WTC11 (cell line): ENCODE results near the gene EPN2. TPM values are rescaled to one million over a fixed set of nuclear protein-coding genes. Genes with fewer than 3 reads are reported as not detected.

Source experiments
- ATAC-seq: fragments of 200-7000 bp; cut with Tn5 transposase; 2 replicates; pipeline ENCODE4 v1.10.0; 2021; ENCODE audit warnings: mild to moderate bottlenecking, moderate library complexity
- CTCF ChIA-PET: fragments of 300-600 bp; sonication (Branson Sonifier 250); formaldehyde crosslinking; loops from one replicate; lab custom pipeline; 2021; ENCODE audit warnings: antibody characterized with exemption; lab: Charles Lee
- POLR2A ChIA-PET: fragments of 350-600 bp; sonication (Branson Sonifier 250); formaldehyde crosslinking; loops from one replicate; lab custom pipeline; 2021; ENCODE audit warnings: antibody characterized with exemption; lab: Charles Lee
- DNase-seq: peaks from one replicate; pipeline ENCODE4 v3.0.0; 2021; ENCODE audit warnings: low spot score
- H3K27ac Mint-ChIP-seq: 2 replicates; pipeline ENCODE4 v1.8.0; 2021; ENCODE audit warnings: mixed read lengths
- H3K27me3 Mint-ChIP-seq: 2 replicates; pipeline ENCODE4 v1.8.0; 2021; ENCODE audit warnings: low read depth, mild to moderate bottlenecking, moderate library complexity, mixed read lengths
- H3K36me3 Mint-ChIP-seq: 2 replicates; pipeline ENCODE4 v1.8.0; 2021; ENCODE audit warnings: mixed read lengths
- H3K4me1 Mint-ChIP-seq: 2 replicates; pipeline ENCODE4 v1.8.0; 2022; ENCODE audit warnings: mixed read lengths
- H3K4me3 Mint-ChIP-seq: 2 replicates; pipeline ENCODE4 v1.8.0; 2021; ENCODE audit warnings: mild to moderate bottlenecking, moderate library complexity, mixed read lengths
- H3K9me3 Mint-ChIP-seq: 2 replicates; pipeline ENCODE4 v1.8.0; 2021; ENCODE audit warnings: mixed read lengths
- ATF1 ChIP-seq: sonication (generic); formaldehyde crosslinking; IDR thresholded peaks from 2 replicates; pipeline ENCODE4 v1.8.1; 2023; ENCODE audit warnings: mild to moderate bottlenecking, moderate library complexity, missing genetic modification reagents
- ATF6 ChIP-seq: sonication (generic); formaldehyde crosslinking; IDR thresholded peaks from 2 replicates; pipeline ENCODE4 v1.8.1; 2023; ENCODE audit warnings: mild to moderate bottlenecking, missing genetic modification reagents
- CREB1 ChIP-seq: sonication (generic); formaldehyde crosslinking; IDR thresholded peaks from 2 replicates; pipeline ENCODE4 v1.8.0; 2023; ENCODE audit warnings: mild to moderate bottlenecking, missing genetic modification reagents
- FOXK1 ChIP-seq: sonication (generic); formaldehyde crosslinking; IDR thresholded peaks from 2 replicates; pipeline ENCODE4 v1.8.0; 2022; ENCODE audit warnings: mild to moderate bottlenecking, moderate library complexity, missing genetic modification reagents
- GABPB1 ChIP-seq: sonication (generic); formaldehyde crosslinking; IDR thresholded peaks from 2 replicates; pipeline ENCODE4 v1.8.1; 2023; ENCODE audit warnings: mild to moderate bottlenecking, missing genetic modification reagents
- KAT7 ChIP-seq: sonication (generic); formaldehyde crosslinking; IDR thresholded peaks from 2 replicates; pipeline ENCODE4 v1.8.1; 2023; ENCODE audit warnings: missing genetic modification reagents, mild to moderate bottlenecking, borderline replicate concordance
- NR1H2 ChIP-seq: sonication (generic); formaldehyde crosslinking; IDR thresholded peaks from 2 replicates; pipeline ENCODE4 v1.9.0; 2021; ENCODE audit warnings: mild to moderate bottlenecking, moderate library complexity, missing genetic modification reagents
- SMAD3 ChIP-seq: sonication (generic); formaldehyde crosslinking; IDR thresholded peaks from 2 replicates; pipeline ENCODE4 v1.8.0; 2022; ENCODE audit warnings: missing genetic modification reagents, mild to moderate bottlenecking, borderline replicate concordance
- SOX15 ChIP-seq: fragments of 250-450 bp; sonication (Bioruptor Pico); IDR thresholded peaks from 2 replicates; pipeline ENCODE4 v1.9.0; 2021; ENCODE audit warnings: mild to moderate bottlenecking
- TCF7 ChIP-seq: sonication (generic); formaldehyde crosslinking; IDR thresholded peaks from 2 replicates; pipeline ENCODE4 v1.8.0; 2022; ENCODE audit warnings: mild to moderate bottlenecking, low read depth, missing genetic modification reagents, moderate library complexity
- ZMAT4 ChIP-seq: fragments of 250-450 bp; sonication (Bioruptor Pico); IDR thresholded peaks from 2 replicates; pipeline ENCODE4 v1.9.0; 2021; ENCODE audit warnings: mild to moderate bottlenecking
- ZNF263 ChIP-seq: sonication (generic); formaldehyde crosslinking; IDR thresholded peaks from 2 replicates; pipeline ENCODE4 v1.8.1; 2022; ENCODE audit warnings: low read depth, mild to moderate bottlenecking, moderate library complexity, missing genetic modification reagents
- ZNF317 ChIP-seq: sonication (generic); formaldehyde crosslinking; IDR thresholded peaks from 2 replicates; pipeline ENCODE4 v1.8.1; 2023; ENCODE audit warnings: low read depth, mild to moderate bottlenecking, moderate library complexity, missing genetic modification reagents, borderline replicate concordance
- ZNF512 ChIP-seq: sonication (generic); formaldehyde crosslinking; IDR thresholded peaks from 2 replicates; pipeline ENCODE4 v1.8.1; 2022; ENCODE audit warnings: missing genetic modification reagents, borderline replicate concordance
- ZNF532 ChIP-seq: fragments of 250-450 bp; sonication (Bioruptor Pico); IDR thresholded peaks from 2 replicates; pipeline ENCODE4 v1.9.0; 2021; ENCODE audit warnings: mild to moderate bottlenecking, borderline replicate concordance
- total RNA-seq: library from RNA; stranded (reverse); gene quantifications from 3 replicates; pipeline ENCODE4 v1.2.3, GENCODE V29; 2021

Gene EPN2
- total RNA-seq, 1 experiment from 2014 or later = 48.8 TPM

GRCh38 chr17:19261426-19261825 lies 24.3 kb downstream of the EPN2 start (continued):
- no peak for TF ChIP-seq NR1H2 (CRISPR knock-in tag)
- no peak for TF ChIP-seq FOXK1 (CRISPR knock-in tag)
- no peak for TF ChIP-seq KAT7 (CRISPR knock-in tag)

GRCh38 chr17:19262650-19263631 lies 25.8 kb downstream of the EPN2 start:
- H3K4me1 Mint-ChIP-seq = peaks cover 27% of the 10 kb centered on the region
- DNase-seq (no peak), ATAC-seq (no peak)
- H3K4me3 Mint-ChIP-seq = no peak overlapping the region
- H3K27ac Mint-ChIP-seq = peak overlapping the region; percentile 6
- H3K36me3 Mint-ChIP-seq = 0 out of 2 replicates have a peak, but pooled peaks cover 2% of the 10 kb centered on the region
- ChIA-PET POLR2A (interaction anchor here (0.7 kb wide), 1 partner anchor 9 kb away, joined by 8 read pairs; no protein-coding TSS in a partner anchor), CTCF (interaction anchor here (1.9 kb wide), 1 partner anchor 75 kb away, joined by 6 read pairs; no protein-coding TSS in a partner anchor)
- no peaks in the 10 kb centered on the region for H3K27me3 Mint-ChIP-seq
- no peaks in the 10 kb centered on the region for H3K9me3 Mint-ChIP-seq
- TF ChIP-seq ATF1 (CRISPR knock-in tag) (no peak), ZNF317 (CRISPR knock-in tag) (no peak), TCF7 (CRISPR knock-in tag) (no peak), CREB1 (CRISPR knock-in tag) (no peak), ATF6 (CRISPR knock-in tag) (no peak), ZNF512 (CRISPR knock-in tag) (no peak), KAT7 (CRISPR knock-in tag) (no peak)

- H3K27ac Mint-ChIP-seq = peak overlapping the region; percentile 10; the same call in 1 of the 2 replicates
- H3K27me3 Mint-ChIP-seq = no peaks in the 10 kb centered on the region
- H3K4me1 Mint-ChIP-seq = peaks cover 29% of the 10 kb centered on the region
- DNase-seq (no peak), ATAC-seq (no peak)
- POLR2A ChIA-PET = interaction anchor here (0.7 kb wide), 1 partner anchor 9 kb away, joined by 8 read pairs; no protein-coding TSS in a partner anchor
- no peak overlapping the region for H3K4me3 Mint-ChIP-seq
- H3K36me3 Mint-ChIP-seq = 0 out of 2 replicates have a peak, but pooled peaks cover 2% of the 10 kb centered on the region
- TF ChIP-seq ZNF317 (CRISPR knock-in tag) = no peak
- TF ChIP-seq ZMAT4 (CRISPR knock-in tag) = no peak
- no peak for TF ChIP-seq ZNF263 (CRISPR knock-in tag)
- TF ChIP-seq ZNF532 (CRISPR knock-in tag) = no peak
- TF ChIP-seq SOX15 = no peak
- no peak for TF ChIP-seq GABPB1 (CRISPR knock-in tag)
- no peak for TF ChIP-seq TCF7 (CRISPR knock-in tag)
- no peak for TF ChIP-seq SMAD3
- H3K9me3 Mint-ChIP-seq = no peaks in the 10 kb centered on the region
- CTCF ChIA-PET = interaction anchor here (1.9 kb wide), 2 partner anchors 17 to 74 kb away, joined by 5 to 6 read pairs; no protein-coding TSS in a partner anchor
These were observed 26.5 kb downstream of the EPN2 start for GRCh38 chr17:19263641-19264051.
